ENCODE results near the gene F2.
"Not testable (repeated sequence)": the region's sequence is repeated elsewhere in the genome, so short reads cannot be mapped to it uniquely, and the experiment has no call there.

The F2 gene

GRCh38 chr11:46719048-46719542, at the start of gene F2:
TSS of gene F2 (plus strand) at chr11:46719213. CDS start at chr11:46719236, 23 bp downstream.
- no peak for TF ChIP-seq CTCF (IDR thresholded peaks at IDR 0.05; ENCODE audit: low read depth, low read length, missing control alignments)
- no peak for DNase-seq (ENCODE audit: low read depth)

GRCh38 chr11:46669711-46670139, 49.3 kb upstream of the F2 start:
- H3K4me3 ChIP-seq (ENCODE audit: low read depth, low read length) = no peak overlapping the region
- TF ChIP-seq CTCF (IDR thresholded peaks at IDR 0.05; ENCODE audit: low read depth, low read length, missing control alignments) = peak; percentile 40

More at GRCh38 chr11:46719048-46719542, at the start of gene F2:
- H3K4me3 ChIP-seq (ENCODE audit: low read depth, low read length) = no peak within 1 kb of the TSS

GRCh38 chr11:46670521-46670920, 48.5 kb upstream of the F2 start:
- H3K4me3 ChIP-seq (ENCODE audit: low read depth, low read length); DNase-seq (ENCODE audit: low read depth): not testable (repeated sequence)

More at GRCh38 chr11:46669711-46670139, 49.3 kb upstream of the F2 start:
- no peak for DNase-seq (ENCODE audit: low read depth)

- H3K4me3 ChIP-seq (ENCODE audit: low read depth, low read length) = no peak overlapping the region
- TF ChIP-seq CTCF (IDR thresholded peaks at IDR 0.05; ENCODE audit: low read depth, low read length, missing control alignments) = no peak
- no peak for DNase-seq (ENCODE audit: low read depth)
These were observed 47.1 kb upstream of the F2 start for GRCh38 chr11:46671958-46672315.

- no peak overlapping the region for H3K4me3 ChIP-seq (ENCODE audit: low read depth, low read length)
- DNase-seq (ENCODE audit: low read depth) = no peak
- TF ChIP-seq CTCF (IDR thresholded peaks at IDR 0.05; ENCODE audit: low read depth, low read length, missing control alignments) = no peak
These were observed 46.6 kb upstream of the F2 start for GRCh38 chr11:46672381-46672839.

- no peak for DNase-seq (ENCODE audit: low read depth)
- no peak overlapping the region for H3K4me3 ChIP-seq (ENCODE audit: low read depth, low read length)
- TF ChIP-seq CTCF (IDR thresholded peaks at IDR 0.05; ENCODE audit: low read depth, low read length, missing control alignments) = no peak
These were observed 45.1 kb upstream of the F2 start for GRCh38 chr11:46673713-46674462.

GRCh38 chr11:46674463-46675287, 44.3 kb upstream of the F2 start:
- DNase-seq (ENCODE audit: low read depth) = no peak
- no peak overlapping the region for H3K4me3 ChIP-seq (ENCODE audit: low read depth, low read length)
- TF ChIP-seq CTCF (IDR thresholded peaks at IDR 0.05; ENCODE audit: low read depth, low read length, missing control alignments) = no peak
